HG03066 (cell line): ENCODE results near the gene FBXL19.
"Not testable (repeated sequence)": the region's sequence is repeated elsewhere in the genome, so short reads cannot be mapped to it uniquely, and the experiment has no call there.

Experiments used
- ATAC-seq: cut with Tn5 transposase; IDR thresholded peaks from one replicate; pipeline ENCODE4 v1.9.1; 2021; ENCODE audit warnings: low read depth; ENCODE audit not compliant: unreplicated experiment

FBXL19 gene

GRCh38 chr16:30921748-30922419 lies 1.5 kb upstream of the FBXL19 start:
- peak; percentile 4 for ATAC-seq

- ATAC-seq = peak; percentile 70
These were observed 882 bp upstream of the FBXL19 start for GRCh38 chr16:30922420-30922959.

- ATAC-seq = peak; percentile 64
These were observed 324 bp upstream of the FBXL19 start for GRCh38 chr16:30922960-30923535.

GRCh38 chr16:30924076-30924912 lies 922 bp downstream of the FBXL19 start:
- ATAC-seq = no peak

- ATAC-seq = no peak
These were observed 1.7 kb downstream of the FBXL19 start for GRCh38 chr16:30924913-30925631.

GRCh38 chr16:30925632-30925987 lies 2.2 kb downstream of the FBXL19 start:
- no peak for ATAC-seq

GRCh38 chr16:30925995-30926811 lies 2.8 kb downstream of the FBXL19 start:
- ATAC-seq = no peak

GRCh38 chr16:30926937-30927788 lies 3.8 kb downstream of the FBXL19 start:
- no peak for ATAC-seq

GRCh38 chr16:30927789-30928378 lies 4.5 kb downstream of the FBXL19 start:
- ATAC-seq = no peak

GRCh38 chr16:30928390-30928789 lies 5.0 kb downstream of the FBXL19 start:
- no peak for ATAC-seq

- ATAC-seq = no peak
These were observed 5.8 kb downstream of the FBXL19 start for GRCh38 chr16:30929167-30929566.

- no peak for ATAC-seq
These were observed 6.8 kb downstream of the FBXL19 start for GRCh38 chr16:30930160-30930571.

GRCh38 chr16:30931068-30931650 lies 7.8 kb downstream of the FBXL19 start:
- ATAC-seq = no peak

- ATAC-seq = no peak
These were observed 11.6 kb downstream of the FBXL19 start for GRCh38 chr16:30934827-30935557.

GRCh38 chr16:30937692-30938091 lies 14.3 kb downstream of the FBXL19 start:
- ATAC-seq = no peak

GRCh38 chr16:30939571-30939970 lies 16.2 kb downstream of the FBXL19 start:
- ATAC-seq = not testable (repeated sequence)

- peak; percentile 91 for ATAC-seq
These were observed 18.4 kb downstream of the FBXL19 start for GRCh38 chr16:30941600-30942425.
